ENCODE results near the gene MORN5. TPM values are rescaled to one million over a fixed set of nuclear protein-coding genes. Genes with fewer than 3 reads are reported as not detected.

Gene MORN5
- total and polyA plus RNA-seq, 10 of the 15 experiments (the other 5 are each of a cell fraction or from before 2014, with no cell fraction given) = not detected

DNA sequence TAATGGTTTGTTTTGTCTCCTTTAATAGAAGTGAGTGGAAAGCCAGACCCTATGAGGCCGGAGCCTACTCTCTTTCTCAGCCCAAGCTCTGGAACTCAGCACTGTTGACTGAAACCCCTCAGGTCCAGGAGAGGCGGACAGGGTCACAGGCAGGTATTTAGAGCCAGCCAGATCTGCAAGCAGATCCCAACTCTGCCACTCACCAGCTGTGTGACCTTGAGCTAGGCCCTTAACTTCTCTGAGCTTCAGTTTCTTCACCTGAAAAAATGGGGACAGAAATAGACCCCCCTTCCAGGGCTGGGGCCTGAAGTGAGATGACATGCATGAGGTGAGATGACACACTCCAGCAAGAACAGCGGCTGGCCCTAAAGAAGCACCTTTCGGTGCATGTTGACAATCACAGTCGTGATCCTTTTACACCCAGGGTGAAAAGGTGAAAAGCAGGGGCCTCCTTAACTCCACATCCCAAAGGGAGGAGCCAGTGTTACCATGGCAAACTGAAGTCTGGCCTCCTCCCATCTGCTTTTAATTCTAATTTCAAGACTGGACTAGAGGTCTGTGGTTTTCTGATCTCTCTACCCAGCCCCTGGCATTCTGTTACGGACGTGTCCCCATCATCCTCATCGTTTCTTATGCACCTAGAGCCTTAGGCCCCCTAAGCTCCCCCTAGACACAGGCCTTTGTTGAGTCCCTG is 27.2 kb downstream of the MORN5 start:
- RAD21 ChIA-PET (ENCODE audit: unreplicated experiment) = interaction anchor here (0.7 kb wide), 1 partner anchor 164 kb away, joined by 3 read pairs; no protein-coding TSS in a partner anchor
- intact Hi-C loops (cut with micrococcal nuclease; ENCODE audit: unreplicated experiment) = no loop called here
- ATAC-seq (no peak), DNase-seq (ENCODE audit: low read depth, low spot score) (no peak), FAIRE-seq (no peak)
- SMC1A ChIA-PET (ENCODE audit: uncharacterized antibody, unreplicated experiment) = no interaction called here
- Histone ChIP-seq H4K20me1 (ENCODE audit: control insufficient read depth, insufficient read depth) (no peaks in the 10 kb centered on the region), H3K27me3 (replicated peaks in 1 of 2; ENCODE audit: control insufficient read depth in 2 of 2, insufficient read depth in 2 of 2, low read length in 1 of 2) (peaks cover 0 to 3% of the 10 kb centered on the region in 2 experiments; a peak in 2 of 4 replicates), H3K9me3 (replicated peaks; ENCODE audit: control insufficient read depth, insufficient read depth, low read length) (no peaks in the 10 kb centered on the region), H3K4me1 (ENCODE audit: control insufficient read depth, insufficient read depth, low read length) (no peaks in the 10 kb centered on the region), H2AFZ (ENCODE audit: control insufficient read depth, low read depth, low read length) (no peak overlapping the region), H3K79me2 (ENCODE audit: control insufficient read depth, insufficient read depth, low read length) (no peaks in the 10 kb centered on the region), H3K36me3 (ENCODE audit: control insufficient read depth in 2 of 2, insufficient read depth in 2 of 2, low read length in 1 of 2) (no peaks in the 10 kb centered on the region), H3K27ac (ENCODE audit: control insufficient read depth, insufficient read depth) (no peak overlapping the region), H3K4me3 (no peak overlapping the region), H3K4me2 (ENCODE audit: control insufficient read depth, insufficient read depth) (no peak overlapping the region), H3K9ac (ENCODE audit: control insufficient read depth, insufficient read depth, low read length) (no peak overlapping the region)
- WGBS (ENCODE audit: insufficient coverage, insufficient replicate concordance, low lambda C conversion rate, missing lambda C conversion rate) = 44% methylated on average over 8 of the region's 8 CpGs
- BruUV-seq (replicated peaks) = no TSS peak
- CTCF ChIA-PET = interaction anchor here (1.1 to 1.4 kb wide), 2 partner anchors 42 to 91 kb away, joined by 4 read pairs; no protein-coding TSS in a partner anchor
- TF ChIP-seq JUNB (IDR thresholded peaks at IDR 0.05) = no peak
- no peak for TF ChIP-seq HSF1 (IDR thresholded peaks at IDR 0.05; ENCODE audit: low read depth, low read length)
- TF ChIP-seq, protein P1, sequence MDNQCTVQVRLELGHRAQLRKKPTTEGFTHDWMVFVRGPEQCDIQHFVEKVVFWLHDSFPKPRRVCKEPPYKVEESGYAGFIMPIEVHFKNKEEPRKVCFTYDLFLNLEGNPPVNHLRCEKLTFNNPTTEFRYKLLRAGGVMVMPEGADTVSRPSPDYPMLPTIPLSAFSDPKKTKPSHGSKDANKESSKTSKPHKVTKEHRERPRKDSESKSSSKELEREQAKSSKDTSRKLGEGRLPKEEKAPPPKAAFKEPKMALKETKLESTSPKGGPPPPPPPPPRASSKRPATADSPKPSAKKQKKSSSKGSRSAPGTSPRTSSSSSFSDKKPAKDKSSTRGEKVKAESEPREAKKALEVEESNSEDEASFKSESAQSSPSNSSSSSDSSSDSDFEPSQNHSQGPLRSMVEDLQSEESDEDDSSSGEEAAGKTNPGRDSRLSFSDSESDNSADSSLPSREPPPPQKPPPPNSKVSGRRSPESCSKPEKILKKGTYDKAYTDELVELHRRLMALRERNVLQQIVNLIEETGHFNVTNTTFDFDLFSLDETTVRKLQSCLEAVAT (IDR thresholded peaks at IDR 0.05) = no peak
- no peak for TF ChIP-seq BMI1 (IDR thresholded peaks at IDR 0.05; ENCODE audit: borderline replicate concordance)
- in situ Hi-C loops (cut with MboI) = no loop called here
- POLR2A ChIA-PET = no interaction called here

Measured in GM12878 (cell line).